ENCODE results near the gene AGO4.

- TF ChIP-seq CTCF (conservative IDR thresholded peaks at IDR 0.05; ENCODE audit: low read length) (no peak), EZH2phosphoT487 (IDR thresholded peaks at IDR 0.05; ENCODE audit: borderline replicate concordance, low read depth, low read length) (no peak)
Observed at GRCh38 chr1:35883635-35884101, 75.9 kb downstream of the AGO4 start.

Measured in OCI-LY7 (cell line).